Fibroblast of skin of left quadriceps (primary cell): ENCODE results near the gene DEDD2.
A peak's percentile ranks its signal among the peaks of the same experiment; 100 is the strongest.

Experiments used
- DNase-seq, 2 experiments: peaks; one replicate each; pipeline ENCODE4 v3.0.0-alpha.2; 2013; ENCODE audit warnings: low read depth in 2 of 2

DEDD2 gene

GRCh38 chr19:42228641-42229040 lies 11.2 kb upstream of the DEDD2 start:
- DNase-seq, result no peak

DNA sequence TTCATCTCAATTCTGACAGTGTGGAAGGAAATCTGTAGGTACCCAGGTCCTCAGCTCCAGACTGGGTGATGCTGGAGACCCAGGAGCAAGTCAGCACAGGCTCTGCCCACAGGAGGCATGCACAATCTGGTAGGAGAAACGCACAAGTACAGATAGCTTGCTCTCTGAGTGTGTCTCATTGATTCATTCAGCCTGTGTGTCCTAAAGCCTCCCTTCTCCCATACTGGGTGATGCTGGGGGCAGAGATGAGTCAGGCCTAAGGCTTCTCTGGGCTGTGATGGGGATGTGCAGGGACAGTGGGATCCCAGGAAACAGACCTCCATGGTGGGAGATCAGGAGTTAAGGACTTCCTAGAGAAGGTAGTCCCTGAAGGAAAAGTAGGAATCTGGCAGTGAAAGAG lies 9.4 kb upstream of the DEDD2 start:
- no peak for DNase-seq

GRCh38 chr19:42225718-42226292 lies 8.3 kb upstream of the DEDD2 start:
- no peak for DNase-seq

DNA sequence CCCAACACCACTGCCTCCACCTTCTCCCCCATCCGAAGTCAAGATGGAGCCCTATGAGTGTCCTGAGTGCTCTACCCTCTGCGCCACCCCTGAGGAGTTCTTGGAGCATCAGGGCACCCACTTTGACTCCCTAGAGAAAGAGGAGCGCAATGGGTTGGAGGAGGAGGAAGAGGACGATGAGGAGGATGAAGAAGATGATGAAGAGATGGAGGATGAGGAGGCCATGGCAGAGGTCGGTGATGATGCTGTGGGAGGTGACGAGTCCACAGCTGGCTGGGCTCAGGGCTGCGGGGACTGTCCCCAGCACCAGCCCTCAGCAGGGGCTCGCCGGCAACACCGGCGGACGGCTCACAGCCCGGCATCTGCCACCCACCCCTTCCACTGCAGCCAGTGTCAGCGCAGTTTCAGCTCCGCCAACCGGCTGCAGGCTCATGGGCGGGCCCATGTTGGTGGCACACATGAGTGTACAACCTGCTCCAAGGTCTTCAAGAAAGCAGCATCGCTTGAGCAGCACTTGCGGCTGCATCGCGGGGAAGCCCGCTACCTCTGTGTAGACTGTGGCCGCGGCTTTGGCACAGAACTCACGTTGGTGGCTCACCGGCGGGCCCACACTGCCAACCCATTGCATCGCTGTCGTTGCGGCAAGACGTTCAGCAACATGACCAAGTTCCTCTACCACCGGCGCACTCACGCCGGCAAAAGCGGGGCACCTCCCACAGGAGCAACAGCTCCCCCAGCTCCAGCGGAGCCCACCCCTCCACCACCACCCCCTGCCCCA lies 7.7 kb upstream of the DEDD2 start:
- no peak for DNase-seq

DNA sequence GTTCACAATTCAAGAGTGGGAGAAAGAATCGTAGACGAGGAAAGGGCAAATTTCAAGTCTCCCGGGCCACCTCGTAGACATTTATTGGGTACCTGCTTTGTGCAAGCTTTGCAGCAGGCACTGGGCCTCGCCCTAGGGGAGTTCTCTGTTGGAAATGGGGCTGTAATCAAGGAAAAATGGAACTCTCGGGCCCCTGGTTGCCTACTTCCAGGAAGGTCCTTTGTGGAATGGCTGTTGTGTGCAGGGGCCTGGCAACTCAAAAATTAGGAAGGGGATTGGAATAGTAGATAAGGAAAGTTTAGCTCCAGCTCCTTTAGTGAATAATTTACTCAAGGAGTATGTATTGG lies 3.2 kb upstream of the DEDD2 start:
- DNase-seq, result no peak

GRCh38 chr19:42219812-42220750 lies 2.6 kb upstream of the DEDD2 start, which contains the start of gene ZNF526:
Gene ZNF526, plus strand, starts transcription at chr19:42220312. Its CDS starts 4,092 bp downstream, at chr19:42224404.
- peak; percentile 92 to 94 for DNase-seq

DNA sequence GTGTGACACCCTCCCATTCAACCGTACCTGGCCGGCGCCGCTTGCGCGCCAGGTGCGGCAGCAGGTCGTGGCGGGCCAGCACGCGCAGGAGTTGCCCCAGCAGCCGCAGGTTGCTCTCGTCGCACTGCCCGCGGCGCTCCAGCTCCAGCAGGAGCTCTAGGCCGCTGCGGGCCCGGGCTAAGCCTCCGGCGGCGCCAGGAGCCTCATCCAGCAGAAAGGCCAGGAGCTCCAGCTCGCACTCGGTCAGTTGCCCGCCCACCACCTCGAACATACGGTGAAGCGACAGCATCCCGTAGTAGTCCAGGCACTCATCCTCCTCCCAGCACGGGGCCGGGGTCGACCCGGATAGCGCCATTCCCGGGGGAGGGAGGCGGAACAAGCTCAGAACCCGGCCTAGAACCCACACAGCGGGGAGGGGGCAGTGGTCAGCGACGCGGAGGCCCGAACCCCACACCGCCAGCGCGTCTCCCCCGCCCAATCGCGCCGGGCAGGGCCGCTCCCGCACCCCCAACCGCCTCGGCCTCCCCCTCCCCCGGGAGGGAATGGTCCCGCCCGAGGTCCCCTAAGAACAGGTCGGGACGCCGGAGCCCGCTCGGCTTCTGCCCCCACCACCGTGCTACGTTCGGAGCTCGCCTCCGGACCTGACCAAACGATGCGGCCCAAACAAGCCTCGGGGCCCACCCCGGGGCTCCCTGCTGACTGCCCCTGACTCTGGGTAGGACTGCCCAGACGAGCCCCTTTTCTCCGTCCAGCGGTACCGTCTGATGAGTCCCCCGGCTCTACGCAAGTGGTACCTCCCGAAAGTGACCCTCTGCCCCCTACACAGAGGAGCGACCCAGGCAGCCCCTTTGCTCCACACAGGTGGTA lies 591 bp downstream of the DEDD2 start:
- no peak for DNase-seq

GRCh38 chr19:42214810-42215485 lies 2.5 kb downstream of the DEDD2 start:
- DNase-seq, result no peak

DNA sequence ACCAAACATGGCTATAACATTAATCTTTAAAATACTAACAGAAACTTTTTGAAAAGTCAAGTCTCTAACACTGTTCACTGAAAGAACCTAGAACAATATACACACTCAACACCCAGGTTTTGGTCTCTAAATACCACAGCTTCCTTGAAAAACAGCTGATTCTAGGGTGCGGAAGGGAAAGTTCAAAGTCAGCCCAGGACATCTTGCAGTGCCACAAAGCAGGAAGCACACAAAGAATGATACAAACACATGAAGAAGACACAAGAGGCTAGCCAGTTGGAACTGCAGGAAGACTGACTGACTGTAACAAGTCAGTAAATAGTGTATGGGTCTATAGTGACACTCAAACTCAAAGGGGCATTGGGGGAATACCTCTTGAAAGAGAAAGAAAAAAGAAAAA lies 4.6 kb downstream of the DEDD2 start:
- no peak for DNase-seq

DNA sequence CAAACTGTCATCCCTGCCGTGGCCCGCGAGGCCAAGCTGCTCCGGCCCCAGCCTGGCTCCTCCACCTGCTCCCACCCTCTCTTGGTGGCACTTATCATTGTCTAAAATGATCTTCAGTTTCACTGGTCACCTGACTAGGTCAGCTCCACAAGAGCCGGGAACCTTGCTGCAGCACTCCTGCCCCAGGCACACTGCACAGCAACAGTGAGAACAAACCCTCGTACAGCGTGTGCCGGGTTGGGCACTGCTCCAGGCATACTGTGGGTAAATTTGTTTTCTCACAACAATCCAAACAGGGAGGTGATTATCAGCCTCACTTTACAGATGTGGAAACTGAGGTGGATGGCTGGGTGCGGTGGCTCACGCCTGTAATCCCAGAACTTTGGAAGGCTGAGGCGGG lies 8.9 kb downstream of the DEDD2 start:
- no peak for DNase-seq

GRCh38 chr19:42207767-42208271 lies 9.7 kb downstream of the DEDD2 start:
- no peak for DNase-seq

GRCh38 chr19:42206871-42207755 lies 10.4 kb downstream of the DEDD2 start:
- DNase-seq, result no peak

GRCh38 chr19:42204664-42205063 lies 12.8 kb downstream of the DEDD2 start:
- DNase-seq, result no peak

DNA sequence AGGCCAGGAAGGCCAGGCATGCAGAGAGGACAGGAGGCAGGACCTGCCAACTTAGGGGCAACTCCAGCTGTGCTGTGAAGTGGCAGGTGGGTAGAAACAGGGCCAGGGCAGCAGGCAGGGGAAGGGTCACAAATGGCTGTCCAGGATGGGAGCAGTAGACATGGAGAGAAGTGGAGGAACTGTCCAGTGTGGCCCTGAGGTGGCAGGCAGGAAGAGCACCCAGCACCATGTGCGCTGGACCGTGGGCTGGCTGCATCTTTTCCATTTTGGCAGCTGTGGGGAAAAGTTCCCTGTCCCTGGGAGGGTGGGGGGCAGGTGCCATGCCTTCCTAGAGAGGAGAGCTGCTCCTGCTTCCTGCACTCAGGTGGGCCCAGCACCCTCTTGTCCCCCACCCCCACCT lies 13.8 kb downstream of the DEDD2 start:
- DNase-seq, result no peak

- no peak for DNase-seq
Observed at GRCh38 chr19:42202290-42202880, 15.1 kb downstream of the DEDD2 start.

- no peak for DNase-seq
Observed at GRCh38 chr19:42201489-42202289, 15.8 kb downstream of the DEDD2 start.

DNA sequence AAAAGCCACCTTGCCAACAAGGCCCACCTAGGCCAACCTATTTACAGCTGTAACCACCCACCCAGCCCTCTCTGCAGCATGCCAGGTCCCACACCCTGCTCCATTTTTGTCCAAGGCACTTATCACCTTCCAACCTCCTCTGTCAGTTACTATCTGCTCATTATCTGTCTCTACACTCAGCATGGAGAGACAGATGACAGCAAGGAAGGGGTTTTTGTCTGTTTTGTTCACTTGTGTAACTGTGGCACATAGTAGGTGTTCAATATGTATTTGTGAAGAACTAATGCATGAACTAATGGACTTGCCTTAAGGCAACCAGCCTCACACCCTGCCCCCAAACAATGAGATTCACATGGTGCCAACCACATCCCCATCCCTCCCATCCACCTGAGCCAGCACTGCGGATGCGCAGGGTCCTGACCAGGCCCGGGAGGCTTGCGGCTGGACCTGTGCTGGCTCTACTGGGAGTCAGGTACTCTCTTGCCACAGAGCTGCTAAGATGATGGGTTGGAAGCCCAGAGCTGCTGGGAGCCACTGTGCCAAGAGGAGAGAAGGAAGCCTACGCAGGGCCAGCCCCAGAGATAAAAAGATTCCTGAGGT lies 17.3 kb downstream of the DEDD2 start:
- no peak for DNase-seq
